NCI-H2107 treated with DMSO at 0.1 percent for 48 hours (cell line): ENCODE data around the gene ZNF664.

ENCODE experiments used
- DNase-seq: peaks from one replicate; lab custom pipeline; 2025; ENCODE audit not compliant: unreplicated experiment; lab: John Stamatoyannopoulos, UW

The ZNF664 gene

DNA sequence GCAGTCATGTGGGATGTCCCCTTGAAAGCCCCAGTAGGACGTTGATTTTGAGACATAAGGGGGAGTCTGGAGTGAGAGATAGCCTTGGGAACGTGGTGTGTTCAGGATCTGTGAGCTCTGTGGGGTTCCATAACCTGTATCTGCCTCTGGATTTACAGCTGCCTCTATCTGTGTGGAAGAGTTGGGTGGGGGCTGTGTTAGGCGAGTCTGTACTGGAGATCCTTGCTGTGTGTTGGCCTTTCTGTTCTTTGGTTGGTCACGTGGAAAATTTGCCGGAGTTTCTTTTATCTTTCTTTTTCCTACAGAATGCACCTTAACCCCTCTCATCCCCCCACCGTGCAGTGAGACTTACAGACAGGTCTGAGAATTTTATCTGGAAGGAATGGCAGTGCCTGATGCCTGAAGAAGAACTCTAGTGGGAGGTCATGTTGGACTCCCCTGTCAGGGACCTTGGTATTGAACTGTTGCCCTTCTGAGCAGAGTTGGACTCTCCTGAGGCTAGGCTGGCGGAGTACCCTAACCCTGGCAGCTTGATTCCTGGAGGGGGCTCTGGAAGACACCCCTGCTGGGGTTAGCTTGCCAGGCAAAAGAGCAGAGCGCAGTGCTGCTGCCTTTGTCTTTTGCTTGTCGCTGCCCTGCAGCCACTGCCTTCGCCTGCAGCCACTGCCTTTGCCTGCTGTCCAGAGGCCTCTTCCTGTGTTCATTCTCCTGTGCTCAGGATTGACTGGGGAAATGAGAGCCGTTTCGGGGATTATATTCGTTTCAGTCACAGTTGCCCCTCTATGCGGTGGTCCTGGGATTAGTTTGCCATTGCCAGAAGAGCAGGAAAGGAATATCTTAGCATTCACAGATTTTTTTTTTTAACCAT is 34.1 kb downstream of the ZNF664 start:
- DNase-seq, result no peak

- peak; percentile 76 for DNase-seq
Measured at GRCh38 chr12:124007826-124008570, 35.0 kb downstream of the ZNF664 start.

DNA sequence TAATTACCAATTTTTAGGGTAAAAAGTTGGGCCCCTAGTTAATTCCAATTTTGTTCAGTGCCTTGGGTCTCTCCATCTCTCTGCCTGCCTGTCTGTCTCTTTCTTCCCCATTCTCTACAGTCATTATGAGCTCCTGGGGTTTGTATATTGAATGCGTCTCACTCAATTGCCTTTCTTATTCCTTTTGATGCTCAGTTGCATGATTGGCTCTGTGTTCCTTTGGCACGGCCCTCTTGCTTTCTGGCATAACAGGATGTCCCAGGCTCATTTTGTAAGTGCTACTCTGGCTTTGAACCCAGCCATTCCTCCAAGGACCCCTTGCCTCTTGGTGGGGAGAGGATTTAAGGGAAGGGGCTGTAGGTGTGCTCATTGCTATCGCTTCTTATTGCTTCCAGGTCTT is 35.6 kb downstream of the ZNF664 start:
- DNase-seq, result no peak

- DNase-seq, result no peak
Measured at GRCh38 chr12:124009781-124010180, 36.8 kb downstream of the ZNF664 start.

GRCh38 chr12:124010687-124011086 is 37.7 kb downstream of the ZNF664 start:
- DNase-seq, result no peak

DNA sequence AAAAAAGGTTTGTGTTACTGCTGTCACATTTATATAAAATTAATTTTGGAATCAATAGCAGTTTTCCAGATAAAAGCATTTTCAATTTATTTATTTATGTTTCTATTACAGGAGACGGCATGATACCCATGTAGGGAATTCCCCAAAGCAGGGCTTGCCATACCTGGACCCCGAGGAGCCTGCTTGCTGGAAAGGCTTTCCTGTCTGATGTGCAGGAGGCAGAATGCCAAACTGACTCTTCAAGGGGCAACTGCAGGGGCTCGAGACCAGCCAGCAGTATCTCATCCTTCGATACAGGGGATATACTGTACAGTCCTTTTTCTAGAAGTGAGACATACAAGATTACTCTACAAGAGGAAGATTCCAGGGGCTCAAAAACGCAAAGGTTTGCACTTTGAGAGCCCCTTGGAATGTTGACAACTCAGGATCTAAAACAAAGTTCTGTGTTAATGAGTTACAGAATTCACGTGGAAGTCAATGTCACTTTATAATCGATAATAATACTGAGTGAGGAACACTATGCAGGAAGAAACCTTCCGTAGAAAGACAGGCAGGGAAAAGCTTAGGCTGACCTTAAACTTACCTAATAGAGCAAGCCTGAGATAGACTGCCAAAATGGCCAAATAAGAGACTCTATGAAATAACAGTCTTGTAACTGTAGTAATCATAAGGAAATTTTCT is 38.6 kb downstream of the ZNF664 start:
- DNase-seq, result no peak

DNA sequence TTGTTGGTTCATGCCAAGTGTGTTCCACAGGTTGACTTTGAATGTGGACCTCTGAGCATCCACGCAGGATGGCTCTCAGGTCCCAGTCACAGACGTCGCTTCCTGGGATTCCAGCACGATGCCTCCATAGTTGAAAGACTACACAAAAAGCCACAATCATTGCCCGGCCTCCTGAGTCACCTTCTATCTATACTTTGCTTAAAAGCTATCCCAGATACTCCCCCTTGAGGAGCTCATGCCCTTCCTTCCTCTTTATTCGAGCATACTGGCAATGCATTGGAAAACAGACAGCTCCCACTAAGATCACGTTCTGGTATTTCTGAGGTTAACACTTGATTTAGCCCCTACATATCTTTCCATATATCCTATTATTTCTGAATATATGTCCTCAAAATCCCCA is 40.1 kb downstream of the ZNF664 start:
- no peak for DNase-seq

DNA sequence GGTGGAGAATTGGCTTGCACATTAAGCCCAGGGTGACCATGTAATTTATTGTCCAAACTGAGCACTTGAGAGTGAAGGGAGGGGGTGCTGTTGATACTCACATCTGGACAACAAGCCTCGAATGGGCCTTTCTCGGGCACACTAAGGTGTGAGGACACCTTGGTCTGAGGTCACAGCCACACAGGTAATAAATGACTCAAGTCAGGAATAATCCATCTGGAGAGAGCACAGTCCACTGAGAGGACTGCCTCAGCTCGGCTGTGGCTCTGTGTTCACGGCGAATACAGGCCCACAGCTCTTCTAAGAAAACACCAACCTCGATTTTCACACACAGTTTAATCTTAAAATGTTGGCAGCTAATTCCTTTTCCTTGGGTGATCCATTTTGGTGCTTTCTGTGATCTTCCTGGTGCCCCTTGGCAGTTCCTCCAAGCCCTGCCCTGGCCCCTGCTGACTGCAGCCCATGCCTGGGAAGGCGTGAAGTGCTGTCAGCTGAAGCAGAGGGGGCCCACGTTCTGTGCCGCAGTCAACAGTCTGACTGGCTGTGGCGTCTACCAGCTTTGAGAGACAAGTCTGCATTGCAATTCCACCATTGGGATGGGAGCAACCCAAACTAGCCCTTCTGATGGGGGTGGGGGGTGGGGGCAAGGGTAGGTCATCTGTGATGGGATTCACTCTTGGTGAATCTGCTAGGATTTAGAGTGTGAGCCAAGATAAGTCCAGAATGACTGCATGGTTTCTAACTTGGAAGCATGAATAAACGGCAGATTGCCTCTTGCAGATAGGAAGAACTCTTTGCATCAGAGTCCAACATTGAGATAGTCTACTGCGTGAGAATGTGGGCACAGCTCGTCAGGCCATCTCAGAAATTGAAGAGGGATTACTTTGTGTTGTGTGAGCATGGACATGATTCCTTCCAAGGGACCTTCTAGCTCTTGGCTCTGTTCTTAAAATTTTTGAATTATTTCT is 42.8 kb downstream of the ZNF664 start:
- no peak for DNase-seq

GRCh38 chr12:124017064-124017463 is 44.0 kb downstream of the ZNF664 start:
- no peak for DNase-seq

GRCh38 chr12:124018539-124018938 is 45.5 kb downstream of the ZNF664 start:
- no peak for DNase-seq

DNA sequence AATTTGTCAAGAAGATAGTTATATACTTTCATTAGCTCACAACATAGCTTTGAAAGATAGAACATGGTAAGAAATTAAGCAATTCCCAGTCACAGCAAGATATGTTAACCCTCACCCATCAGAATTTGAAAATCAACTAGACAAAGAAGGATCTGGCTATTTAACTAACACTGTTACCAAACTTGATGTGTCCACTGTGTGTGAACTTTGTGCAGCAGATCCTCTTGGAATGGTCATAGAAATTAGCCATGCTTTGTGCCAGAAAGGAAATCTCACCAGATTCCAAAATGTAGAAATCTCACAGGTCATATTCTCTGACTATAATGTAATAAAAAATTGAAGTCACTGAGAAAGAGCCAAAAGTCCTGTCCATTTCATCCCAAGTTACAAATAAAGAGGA is 46.1 kb downstream of the ZNF664 start:
- no peak for DNase-seq

DNA sequence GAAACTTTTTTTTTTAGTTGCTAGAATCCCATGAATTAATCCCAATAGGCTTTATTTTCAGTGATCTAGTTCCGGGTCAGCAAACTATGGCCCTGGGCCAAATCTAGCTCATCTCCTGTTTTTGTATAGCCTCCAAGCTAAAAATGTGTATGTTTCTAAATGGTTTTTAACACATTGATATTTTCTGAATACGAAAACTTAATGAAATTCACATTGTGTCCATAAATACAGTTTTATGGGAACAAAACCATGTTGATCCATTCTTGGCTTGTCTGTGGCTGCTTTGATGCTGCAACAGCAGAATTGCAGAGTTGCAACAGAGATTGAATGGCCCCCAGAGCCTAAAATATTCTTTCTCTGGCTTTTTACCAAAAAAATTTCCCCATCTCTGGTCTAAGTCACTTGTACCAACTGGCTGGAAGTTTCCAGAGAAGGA is 47.5 kb downstream of the ZNF664 start:
- DNase-seq, result no peak

DNA sequence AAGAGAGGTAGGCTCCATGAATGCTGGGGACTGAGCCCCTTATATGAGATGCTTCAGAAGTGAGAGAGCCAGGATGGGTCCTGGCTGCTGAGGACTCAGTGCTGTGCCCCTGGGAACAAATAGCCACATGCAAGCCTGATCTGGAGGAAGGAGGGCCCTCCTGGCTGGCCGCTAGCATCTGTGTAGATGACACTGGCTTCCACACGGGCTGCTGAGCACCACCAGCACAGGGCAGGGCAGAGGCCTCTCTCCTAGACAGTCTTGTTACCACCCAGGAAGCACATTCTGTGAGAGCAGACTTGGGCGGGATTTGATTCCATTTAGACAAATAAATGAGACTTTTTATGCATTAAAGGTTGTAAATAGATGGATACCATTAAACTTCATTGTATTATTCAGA is 48.0 kb downstream of the ZNF664 start:
- DNase-seq, result no peak

- no peak for DNase-seq
Measured at GRCh38 chr12:124022161-124022560, 49.1 kb downstream of the ZNF664 start.

DNA sequence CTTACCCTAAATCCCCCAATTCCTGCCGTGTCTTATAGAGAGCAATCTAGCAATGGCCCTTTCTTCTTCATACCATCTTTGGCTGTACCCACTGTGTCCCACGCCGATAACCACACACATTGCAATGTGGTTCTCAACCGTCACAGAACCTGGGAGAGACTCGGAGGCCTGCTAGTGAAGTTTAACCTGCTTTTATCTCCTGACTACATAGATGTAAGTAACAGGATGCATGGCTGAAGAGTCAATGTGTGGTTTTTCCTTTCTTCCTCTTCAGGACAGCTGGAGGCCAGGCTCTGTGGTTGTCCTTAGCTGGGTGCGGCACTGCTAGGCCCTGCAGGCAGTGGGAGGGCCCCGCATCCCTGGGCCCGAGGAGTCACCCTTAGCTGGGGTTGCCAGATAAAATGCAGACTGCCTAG is 51.3 kb downstream of the ZNF664 start:
- DNase-seq, result no peak

DNA sequence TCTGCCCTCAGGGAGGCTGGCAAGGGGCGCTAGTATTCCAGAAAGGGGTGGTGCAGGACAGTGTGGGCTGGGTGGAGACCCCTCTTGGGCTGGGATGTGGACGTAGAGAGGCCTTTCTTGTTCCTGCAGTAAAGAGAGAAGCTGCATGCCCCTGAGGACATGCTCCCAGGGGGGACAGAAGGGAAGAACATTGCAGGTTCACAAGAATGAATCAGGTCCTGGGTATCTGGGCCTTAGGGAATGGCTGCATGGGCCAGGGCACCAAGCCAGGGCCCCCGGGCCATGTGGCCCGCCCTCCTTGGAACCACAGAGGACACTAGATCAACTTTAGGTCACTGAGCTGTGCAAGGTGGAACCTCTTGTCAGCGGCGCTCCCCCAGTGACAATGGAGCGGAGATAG is 51.8 kb downstream of the ZNF664 start:
- DNase-seq, result no peak

DNA sequence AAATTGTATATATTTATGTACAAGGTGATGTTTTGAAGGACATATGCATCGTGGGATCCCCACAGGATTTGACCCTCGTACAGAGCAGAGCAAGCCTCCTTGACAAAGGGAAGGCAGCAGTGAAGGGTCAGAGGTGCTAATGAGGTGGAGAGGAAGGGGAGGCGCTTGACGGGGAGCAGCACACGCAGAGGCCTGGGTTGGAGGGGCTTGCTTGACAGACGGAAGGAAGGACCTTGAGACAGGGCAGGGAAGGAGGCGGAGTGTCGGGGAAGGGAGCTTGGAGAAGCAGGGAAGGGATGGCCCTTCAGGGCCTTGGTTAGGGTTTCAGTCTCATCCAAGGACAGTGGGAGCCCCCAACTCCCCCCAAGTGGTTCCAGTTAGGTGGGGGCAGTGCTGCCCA is 52.6 kb downstream of the ZNF664 start:
- DNase-seq, result no peak

- no peak for DNase-seq
Measured at GRCh38 chr12:124026755-124027745, 54.0 kb downstream of the ZNF664 start.
